K562 (cell line): ENCODE results near the gene PPFIA1. TPM values are rescaled to one million over a fixed set of nuclear protein-coding genes. Genes with fewer than 3 reads are reported as not detected.

Experiments
- ARHGAP35 ChIP-seq: fragments of 450-650 bp; IDR thresholded peaks from 2 replicates; pipeline ENCODE4 v1.6.1; 2018; ENCODE audit not compliant: partially characterized antibody
- CREM ChIP-seq: IDR thresholded peaks from 2 replicates; pipeline ENCODE4 v1.6.1; 2014; ENCODE audit warnings: antibody characterized with exemption, low read depth
- FOXA1 ChIP-seq: fragments of 450-650 bp; IDR thresholded peaks from 2 replicates; pipeline ENCODE4 v1.6.1; 2016; ENCODE audit warnings: mild to moderate bottlenecking, borderline replicate concordance
- NRF1 ChIP-seq, 2 experiments: fragments of 450-650 bp; IDR thresholded peaks in 1 of 2; conservative IDR thresholded peaks in 1 of 2; 2 replicates each; pipeline ENCODE4 v1.6.1; 2014; ENCODE audit warnings: mild to moderate bottlenecking in 2 of 2
- PML ChIP-seq: IDR thresholded peaks from 2 replicates; pipeline ENCODE4 v1.6.1; 2012; ENCODE audit warnings: low read length, inconsistent platforms
- POLR2B ChIP-seq: fragments of 450-650 bp; IDR thresholded peaks from 2 replicates; pipeline ENCODE4 v1.6.1; 2018; ENCODE audit warnings: low read depth; ENCODE audit not compliant: partially characterized antibody
- RAD21 ChIP-seq, 2 experiments: fragments of 250-450 bp in 1 of 2; fragments of 450-650 bp in 1 of 2; sonication (Bioruptor Pico) in 1 of 2; formaldehyde crosslinking in 1 of 2; IDR thresholded peaks in 1 of 2; conservative IDR thresholded peaks in 1 of 2; 2 replicates each; pipeline versions ENCODE4 v1.4.0 to v1.8.0; 2020 to 2022; ENCODE audit warnings: mild to moderate bottlenecking in 2 of 2, moderate library complexity in 1 of 2
- RAD51 ChIP-seq: fragments of 450-650 bp; IDR thresholded peaks from 2 replicates; pipeline ENCODE4 v1.7.1; 2016; ENCODE audit warnings: low read depth, mild to moderate bottlenecking, borderline replicate concordance
- SMARCB1 ChIP-seq: IDR thresholded peaks from 2 replicates; pipeline ENCODE4 v1.6.1; 2011; ENCODE audit warnings: improper control_type of control experiment, low read depth; ENCODE audit not compliant: insufficient read length
- TEAD4 ChIP-seq, 2 experiments: sonication (generic) in 1 of 2; formaldehyde crosslinking in 1 of 2; IDR thresholded peaks; 2 replicates each; pipeline versions ENCODE4 v1.6.1 to v1.8.0; 2012 to 2022; ENCODE audit warnings: borderline replicate concordance in 1 of 2, inconsistent platforms in 1 of 2, low read length in 1 of 2, mild to moderate bottlenecking in 1 of 2, missing genetic modification reagents in 1 of 2
- ZNF12 ChIP-seq: sonication (generic); formaldehyde crosslinking; IDR thresholded peaks from 2 replicates; pipeline ENCODE4 v1.4.0; 2020; ENCODE audit warnings: mild to moderate bottlenecking, missing genetic modification reagents
- polyA plus RNA-seq, 8 experiments: library from polyadenylated mRNA; depleted of rRNA in 4 of 8; stranded (reverse) in 5 of 8; unstranded in 3 of 8; fragments of >200 nt; fragmentation: Nextera tagmentation in 2 of 8; fragmentation: Illumina TruSeq in 1 of 8; extraction: Ambion mirVana in 2 of 8; extraction: Trizol in 1 of 8; gene quantifications; 2 replicates each; pipeline versions ENCODE4 v1.2.1 to v1.2.3, GENCODE V29; 2011 to 2014; ENCODE audit warnings: inconsistent platforms in 1 of 8, missing spikeins in 1 of 8
- total RNA-seq, 7 experiments: library from RNA; depleted of rRNA in 6 of 7; stranded (reverse); fragments of >200 nt in 6 of 7; fragmentation: Illumina TruSeq in 2 of 7; extraction: Trizol in 2 of 7; gene quantifications; 2 replicates each; pipeline versions ENCODE4 v1.2.1 to v1.2.3, GENCODE V29; 2011 to 2021; ENCODE audit warnings: low replicate concordance in 1 of 7
- TF ChIP-seq, protein P1 (sequence below): fragments of 200-600 bp; sonication (generic); IDR thresholded peaks from one replicate; pipeline ENCODE4 v1.6.1; 2012; ENCODE audit warnings: mild to moderate bottlenecking, low read depth, low read length, inconsistent platforms
- TF ChIP-seq, protein P2 (sequence below): fragments of 450-650 bp; IDR thresholded peaks from one replicate; pipeline ENCODE4 v1.6.1; 2018; ENCODE audit warnings: mild to moderate bottlenecking, moderate library complexity; ENCODE audit not compliant: partially characterized antibody

The PPFIA1 gene
- total and polyA plus RNA-seq, 9 of the 15 experiments (the other 6 are each of a cell fraction or from before 2014, with no cell fraction given): 9.9 to 41.5 (median 28.5) TPM

DNA sequence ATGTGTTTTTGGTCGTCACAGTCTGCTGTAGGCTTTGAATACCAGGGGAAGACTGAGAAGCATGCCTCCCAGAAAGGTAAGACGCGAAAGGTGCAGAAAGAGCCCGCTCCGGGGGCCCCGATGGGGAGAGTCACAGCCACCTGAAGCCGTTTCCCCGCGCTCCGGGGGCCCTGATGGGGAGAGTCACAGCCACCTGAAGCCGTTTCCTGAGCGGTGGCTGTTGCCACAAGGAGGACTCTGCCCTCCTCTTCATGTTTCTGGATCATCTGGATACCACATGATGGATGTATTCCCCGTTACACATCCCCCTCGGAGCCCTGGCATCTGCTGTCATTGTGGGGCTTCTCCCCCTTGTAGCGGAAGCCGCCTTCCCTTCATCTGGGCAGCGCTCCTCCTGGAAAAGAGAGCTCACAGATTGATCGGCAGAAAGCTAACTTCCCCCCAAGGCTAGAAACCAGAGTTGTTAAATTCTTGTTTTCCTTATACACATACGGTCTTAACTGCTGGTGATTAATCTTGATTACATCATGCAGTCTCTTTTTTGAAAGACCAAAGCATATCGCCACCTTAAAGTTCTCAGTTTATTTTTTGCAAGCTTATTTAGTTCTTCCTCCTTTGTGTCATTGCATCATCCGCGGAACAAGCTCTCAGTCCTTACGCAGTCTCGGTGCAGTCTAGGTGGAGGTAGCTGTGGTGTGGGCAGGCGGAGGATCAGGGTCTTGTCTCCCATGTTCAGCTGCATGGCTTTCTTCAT lies 145.3 kb downstream of the PPFIA1 start (continued):
- TF ChIP-seq, protein P1, sequence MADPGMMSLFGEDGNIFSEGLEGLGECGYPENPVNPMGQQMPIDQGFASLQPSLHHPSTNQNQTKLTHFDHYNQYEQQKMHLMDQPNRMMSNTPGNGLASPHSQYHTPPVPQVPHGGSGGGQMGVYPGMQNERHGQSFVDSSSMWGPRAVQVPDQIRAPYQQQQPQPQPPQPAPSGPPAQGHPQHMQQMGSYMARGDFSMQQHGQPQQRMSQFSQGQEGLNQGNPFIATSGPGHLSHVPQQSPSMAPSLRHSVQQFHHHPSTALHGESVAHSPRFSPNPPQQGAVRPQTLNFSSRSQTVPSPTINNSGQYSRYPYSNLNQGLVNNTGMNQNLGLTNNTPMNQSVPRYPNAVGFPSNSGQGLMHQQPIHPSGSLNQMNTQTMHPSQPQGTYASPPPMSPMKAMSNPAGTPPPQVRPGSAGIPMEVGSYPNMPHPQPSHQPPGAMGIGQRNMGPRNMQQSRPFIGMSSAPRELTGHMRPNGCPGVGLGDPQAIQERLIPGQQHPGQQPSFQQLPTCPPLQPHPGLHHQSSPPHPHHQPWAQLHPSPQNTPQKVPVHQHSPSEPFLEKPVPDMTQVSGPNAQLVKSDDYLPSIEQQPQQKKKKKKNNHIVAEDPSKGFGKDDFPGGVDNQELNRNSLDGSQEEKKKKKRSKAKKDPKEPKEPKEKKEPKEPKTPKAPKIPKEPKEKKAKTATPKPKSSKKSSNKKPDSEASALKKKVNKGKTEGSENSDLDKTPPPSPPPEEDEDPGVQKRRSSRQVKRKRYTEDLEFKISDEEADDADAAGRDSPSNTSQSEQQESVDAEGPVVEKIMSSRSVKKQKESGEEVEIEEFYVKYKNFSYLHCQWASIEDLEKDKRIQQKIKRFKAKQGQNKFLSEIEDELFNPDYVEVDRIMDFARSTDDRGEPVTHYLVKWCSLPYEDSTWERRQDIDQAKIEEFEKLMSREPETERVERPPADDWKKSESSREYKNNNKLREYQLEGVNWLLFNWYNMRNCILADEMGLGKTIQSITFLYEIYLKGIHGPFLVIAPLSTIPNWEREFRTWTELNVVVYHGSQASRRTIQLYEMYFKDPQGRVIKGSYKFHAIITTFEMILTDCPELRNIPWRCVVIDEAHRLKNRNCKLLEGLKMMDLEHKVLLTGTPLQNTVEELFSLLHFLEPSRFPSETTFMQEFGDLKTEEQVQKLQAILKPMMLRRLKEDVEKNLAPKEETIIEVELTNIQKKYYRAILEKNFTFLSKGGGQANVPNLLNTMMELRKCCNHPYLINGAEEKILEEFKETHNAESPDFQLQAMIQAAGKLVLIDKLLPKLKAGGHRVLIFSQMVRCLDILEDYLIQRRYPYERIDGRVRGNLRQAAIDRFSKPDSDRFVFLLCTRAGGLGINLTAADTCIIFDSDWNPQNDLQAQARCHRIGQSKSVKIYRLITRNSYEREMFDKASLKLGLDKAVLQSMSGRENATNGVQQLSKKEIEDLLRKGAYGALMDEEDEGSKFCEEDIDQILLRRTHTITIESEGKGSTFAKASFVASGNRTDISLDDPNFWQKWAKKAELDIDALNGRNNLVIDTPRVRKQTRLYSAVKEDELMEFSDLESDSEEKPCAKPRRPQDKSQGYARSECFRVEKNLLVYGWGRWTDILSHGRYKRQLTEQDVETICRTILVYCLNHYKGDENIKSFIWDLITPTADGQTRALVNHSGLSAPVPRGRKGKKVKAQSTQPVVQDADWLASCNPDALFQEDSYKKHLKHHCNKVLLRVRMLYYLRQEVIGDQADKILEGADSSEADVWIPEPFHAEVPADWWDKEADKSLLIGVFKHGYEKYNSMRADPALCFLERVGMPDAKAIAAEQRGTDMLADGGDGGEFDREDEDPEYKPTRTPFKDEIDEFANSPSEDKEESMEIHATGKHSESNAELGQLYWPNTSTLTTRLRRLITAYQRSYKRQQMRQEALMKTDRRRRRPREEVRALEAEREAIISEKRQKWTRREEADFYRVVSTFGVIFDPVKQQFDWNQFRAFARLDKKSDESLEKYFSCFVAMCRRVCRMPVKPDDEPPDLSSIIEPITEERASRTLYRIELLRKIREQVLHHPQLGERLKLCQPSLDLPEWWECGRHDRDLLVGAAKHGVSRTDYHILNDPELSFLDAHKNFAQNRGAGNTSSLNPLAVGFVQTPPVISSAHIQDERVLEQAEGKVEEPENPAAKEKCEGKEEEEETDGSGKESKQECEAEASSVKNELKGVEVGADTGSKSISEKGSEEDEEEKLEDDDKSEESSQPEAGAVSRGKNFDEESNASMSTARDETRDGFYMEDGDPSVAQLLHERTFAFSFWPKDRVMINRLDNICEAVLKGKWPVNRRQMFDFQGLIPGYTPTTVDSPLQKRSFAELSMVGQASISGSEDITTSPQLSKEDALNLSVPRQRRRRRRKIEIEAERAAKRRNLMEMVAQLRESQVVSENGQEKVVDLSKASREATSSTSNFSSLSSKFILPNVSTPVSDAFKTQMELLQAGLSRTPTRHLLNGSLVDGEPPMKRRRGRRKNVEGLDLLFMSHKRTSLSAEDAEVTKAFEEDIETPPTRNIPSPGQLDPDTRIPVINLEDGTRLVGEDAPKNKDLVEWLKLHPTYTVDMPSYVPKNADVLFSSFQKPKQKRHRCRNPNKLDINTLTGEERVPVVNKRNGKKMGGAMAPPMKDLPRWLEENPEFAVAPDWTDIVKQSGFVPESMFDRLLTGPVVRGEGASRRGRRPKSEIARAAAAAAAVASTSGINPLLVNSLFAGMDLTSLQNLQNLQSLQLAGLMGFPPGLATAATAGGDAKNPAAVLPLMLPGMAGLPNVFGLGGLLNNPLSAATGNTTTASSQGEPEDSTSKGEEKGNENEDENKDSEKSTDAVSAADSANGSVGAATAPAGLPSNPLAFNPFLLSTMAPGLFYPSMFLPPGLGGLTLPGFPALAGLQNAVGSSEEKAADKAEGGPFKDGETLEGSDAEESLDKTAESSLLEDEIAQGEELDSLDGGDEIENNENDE: no peak
- peak; percentile 17 for TF ChIP-seq POLR2B
- TF ChIP-seq NRF1 (conservative IDR thresholded peaks at IDR 0.05 in 1 of 2, IDR thresholded peaks at IDR 0.05 in 1 of 2): 0 out of 4 replicates have a peak, but pooled peaks of 1 of the 2 experiments have one; percentile 10
- TF ChIP-seq ZNF12: no peak
- TF ChIP-seq, protein P2, sequence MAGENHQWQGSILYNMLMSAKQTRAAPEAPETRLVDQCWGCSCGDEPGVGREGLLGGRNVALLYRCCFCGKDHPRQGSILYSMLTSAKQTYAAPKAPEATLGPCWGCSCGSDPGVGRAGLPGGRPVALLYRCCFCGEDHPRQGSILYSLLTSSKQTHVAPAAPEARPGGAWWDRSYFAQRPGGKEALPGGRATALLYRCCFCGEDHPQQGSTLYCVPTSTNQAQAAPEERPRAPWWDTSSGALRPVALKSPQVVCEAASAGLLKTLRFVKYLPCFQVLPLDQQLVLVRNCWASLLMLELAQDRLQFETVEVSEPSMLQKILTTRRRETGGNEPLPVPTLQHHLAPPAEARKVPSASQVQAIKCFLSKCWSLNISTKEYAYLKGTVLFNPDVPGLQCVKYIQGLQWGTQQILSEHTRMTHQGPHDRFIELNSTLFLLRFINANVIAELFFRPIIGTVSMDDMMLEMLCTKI: no peak
- no peak for TF ChIP-seq ARHGAP35
- TF ChIP-seq RAD21 (CRISPR knock-in tag; conservative IDR thresholded peaks at IDR 0.05 in 1 of 2, IDR thresholded peaks at IDR 0.05 in 1 of 2): no peak
- no peak for TF ChIP-seq SMARCB1
- no peak for TF ChIP-seq RAD51
- TF ChIP-seq TEAD4 (IDR thresholded peaks at IDR 0.05; ENCODE audit: low read length): no peak
- TF ChIP-seq TEAD4 (CRISPR knock-in tag; IDR thresholded peaks at IDR 0.05; ENCODE audit: borderline replicate concordance): no peak
- TF ChIP-seq PML: no peak
- no peak for TF ChIP-seq CREM
- TF ChIP-seq FOXA1: no peak
